Astrocyte of the spinal cord (primary cell): Measurements from ENCODE around the gene ZGPAT.

Source experiments
- DNase-seq: peaks from one replicate; pipeline ENCODE4 v3.0.0; 2011; ENCODE audit warnings: low read depth, low spot score
- H3K4me3 ChIP-seq: 2 replicates; pipeline ENCODE4 v1.5.1; 2011; ENCODE audit warnings: low read depth, mild to moderate bottlenecking, low read length, moderate library complexity
- in situ Hi-C: cut with HindIII; loops from 2 replicates; pipeline ENCODE4 v1.10.0; 2017; ENCODE audit warnings: low sequenced_read_pairs
- TF ChIP-seq, protein P1 (sequence below): IDR thresholded peaks from 2 replicates; pipeline ENCODE4 v1.5.1; 2012; ENCODE audit warnings: low read depth, mild to moderate bottlenecking, low read length, inconsistent platforms

The ZGPAT gene

DNA sequence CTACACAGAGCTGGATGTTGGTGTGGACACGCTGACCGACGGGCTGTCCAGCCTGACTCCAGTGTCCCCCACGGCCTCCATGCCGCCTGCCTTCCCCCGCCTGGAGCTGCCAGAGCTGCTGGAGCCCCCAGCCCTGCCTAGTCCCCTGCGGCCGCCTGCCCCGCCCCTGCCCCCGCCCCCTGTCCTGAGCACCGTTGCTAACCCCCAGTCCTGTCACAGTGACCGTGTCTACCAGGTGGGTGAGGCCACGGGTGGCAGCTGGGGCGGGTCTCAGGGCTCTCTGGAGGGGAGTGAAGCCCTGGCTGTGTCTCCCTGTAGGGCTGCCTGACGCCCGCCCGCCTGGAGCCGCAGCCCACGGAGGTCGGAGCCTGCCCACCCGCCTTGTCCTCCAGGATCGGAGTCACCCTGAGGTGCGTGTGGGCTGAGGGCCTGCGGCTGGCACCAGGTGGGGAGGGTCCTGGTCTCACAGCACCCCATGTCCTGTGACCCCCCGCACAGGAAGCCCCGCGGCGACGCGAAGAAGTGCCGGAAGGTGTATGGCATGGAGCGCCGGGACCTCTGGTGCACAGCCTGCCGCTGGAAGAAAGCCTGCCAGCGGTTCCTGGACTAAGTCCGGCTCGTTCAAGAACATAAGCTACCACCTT, 34.7 kb downstream of the ZGPAT start:
- in situ Hi-C loops, result no loop called here
- DNase-seq, result no peak
- H3K4me3 ChIP-seq, result no peak overlapping the region
- TF ChIP-seq, protein P1, sequence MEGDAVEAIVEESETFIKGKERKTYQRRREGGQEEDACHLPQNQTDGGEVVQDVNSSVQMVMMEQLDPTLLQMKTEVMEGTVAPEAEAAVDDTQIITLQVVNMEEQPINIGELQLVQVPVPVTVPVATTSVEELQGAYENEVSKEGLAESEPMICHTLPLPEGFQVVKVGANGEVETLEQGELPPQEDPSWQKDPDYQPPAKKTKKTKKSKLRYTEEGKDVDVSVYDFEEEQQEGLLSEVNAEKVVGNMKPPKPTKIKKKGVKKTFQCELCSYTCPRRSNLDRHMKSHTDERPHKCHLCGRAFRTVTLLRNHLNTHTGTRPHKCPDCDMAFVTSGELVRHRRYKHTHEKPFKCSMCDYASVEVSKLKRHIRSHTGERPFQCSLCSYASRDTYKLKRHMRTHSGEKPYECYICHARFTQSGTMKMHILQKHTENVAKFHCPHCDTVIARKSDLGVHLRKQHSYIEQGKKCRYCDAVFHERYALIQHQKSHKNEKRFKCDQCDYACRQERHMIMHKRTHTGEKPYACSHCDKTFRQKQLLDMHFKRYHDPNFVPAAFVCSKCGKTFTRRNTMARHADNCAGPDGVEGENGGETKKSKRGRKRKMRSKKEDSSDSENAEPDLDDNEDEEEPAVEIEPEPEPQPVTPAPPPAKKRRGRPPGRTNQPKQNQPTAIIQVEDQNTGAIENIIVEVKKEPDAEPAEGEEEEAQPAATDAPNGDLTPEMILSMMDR, result no peak

DNA sequence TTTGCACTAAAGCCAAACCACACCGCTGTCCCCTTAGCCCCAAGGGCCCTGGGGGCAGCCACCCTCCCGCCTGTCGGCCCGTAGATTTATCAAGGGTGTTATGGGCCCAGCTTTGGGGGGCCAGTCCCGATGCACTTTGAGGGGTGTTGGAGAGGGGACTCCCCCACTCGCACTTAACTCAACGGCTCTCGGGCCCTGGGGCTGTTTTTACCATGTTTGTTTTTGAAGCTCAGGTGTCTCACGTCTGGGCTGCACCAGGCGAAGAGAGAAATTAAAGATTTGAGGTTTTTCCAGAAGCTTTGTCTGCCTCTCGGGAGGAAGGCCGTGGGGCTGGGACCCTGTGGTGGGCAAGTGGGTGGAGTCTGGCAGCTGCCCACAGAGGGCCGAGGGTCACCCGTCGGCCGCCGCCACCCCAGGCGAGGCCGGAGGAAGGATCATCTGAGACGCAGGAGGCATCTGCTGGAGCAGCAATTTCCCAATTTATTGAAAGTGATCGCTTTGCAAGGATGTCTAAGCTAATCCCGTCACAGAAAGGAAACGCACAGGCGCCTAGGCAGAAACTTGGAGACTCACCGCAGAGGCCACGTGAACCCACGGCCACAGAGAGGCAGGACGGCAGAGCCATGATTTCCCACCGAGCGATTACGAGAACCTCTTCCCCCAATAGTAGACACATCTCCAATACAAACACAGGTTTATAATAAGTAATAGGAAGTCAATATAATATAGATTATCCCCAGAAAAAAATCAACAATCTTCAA, 35.6 kb downstream of the ZGPAT start:
- TF ChIP-seq, protein P1, result no peak
- in situ Hi-C loops, result no loop called here
- no peak overlapping the region for H3K4me3 ChIP-seq
- no peak for DNase-seq

DNA sequence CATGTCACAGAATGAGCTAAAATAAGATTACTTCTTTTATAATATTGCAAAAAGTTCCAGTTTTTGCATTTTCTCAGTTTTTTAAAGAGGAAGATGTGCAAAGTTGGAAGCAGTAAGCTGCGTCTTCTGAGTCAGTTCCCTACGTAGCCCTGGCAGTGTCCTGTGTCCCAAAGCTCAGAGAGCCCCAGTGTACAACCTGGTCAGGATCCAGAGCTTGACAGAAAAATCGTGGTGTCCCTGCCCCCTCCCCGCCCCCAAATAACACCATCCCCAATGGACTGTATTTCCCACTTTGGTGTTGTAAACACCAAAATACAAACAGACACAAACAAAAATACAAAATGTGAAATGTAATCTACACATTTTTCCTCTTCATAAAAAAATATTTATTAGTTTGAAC, 36.3 kb downstream of the ZGPAT start:
- in situ Hi-C loops, result no loop called here
- no peak overlapping the region for H3K4me3 ChIP-seq

DNA sequence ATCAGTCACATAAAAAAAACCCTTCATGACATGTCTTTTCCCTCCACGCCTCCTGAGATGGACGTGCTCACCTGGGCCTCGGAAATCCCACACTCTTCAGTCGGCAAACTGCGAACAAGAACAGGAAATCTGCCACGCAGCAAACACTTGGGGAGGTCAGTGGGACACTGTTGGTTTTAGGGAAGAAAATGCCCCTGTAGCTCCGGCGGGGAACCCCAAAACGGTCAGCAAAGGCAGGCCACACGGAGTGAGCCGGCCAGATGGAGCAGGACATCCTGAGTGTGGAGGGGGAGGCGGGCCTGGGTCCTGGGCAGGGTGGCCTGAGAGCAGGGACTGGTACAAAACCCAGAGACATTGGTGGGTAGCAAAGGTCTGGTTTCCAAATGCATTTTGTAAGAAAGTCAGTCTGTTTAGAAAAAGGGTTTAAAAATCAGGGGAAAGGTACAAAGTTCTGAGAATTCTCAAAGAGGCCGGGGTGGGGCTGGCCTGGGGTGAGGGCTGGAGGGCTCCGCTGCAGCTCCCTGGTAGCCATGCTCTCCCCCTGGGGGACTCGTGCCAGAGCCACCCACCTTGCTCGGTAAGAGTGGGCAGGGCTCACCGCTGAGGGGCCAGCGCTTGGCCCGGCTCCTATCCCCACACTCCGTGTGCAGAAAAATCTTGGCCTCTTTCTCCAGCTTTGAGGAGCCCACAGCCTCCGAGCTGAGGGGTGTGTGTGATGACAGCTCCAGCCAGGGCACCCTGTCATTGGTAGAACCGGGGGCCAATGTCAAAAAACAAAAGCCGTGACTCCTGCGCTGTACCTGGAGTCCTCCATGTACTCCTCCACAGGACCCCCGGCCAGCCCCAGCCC, 37.0 kb downstream of the ZGPAT start:
- in situ Hi-C loops, result no loop called here
- TF ChIP-seq, protein P1, result no peak
- no peak overlapping the region for H3K4me3 ChIP-seq
- DNase-seq, result no peak

More for the DNA sequence above, 36.3 kb downstream of the ZGPAT start:
- TF ChIP-seq, protein P1, result no peak
- DNase-seq, result no peak

DNA sequence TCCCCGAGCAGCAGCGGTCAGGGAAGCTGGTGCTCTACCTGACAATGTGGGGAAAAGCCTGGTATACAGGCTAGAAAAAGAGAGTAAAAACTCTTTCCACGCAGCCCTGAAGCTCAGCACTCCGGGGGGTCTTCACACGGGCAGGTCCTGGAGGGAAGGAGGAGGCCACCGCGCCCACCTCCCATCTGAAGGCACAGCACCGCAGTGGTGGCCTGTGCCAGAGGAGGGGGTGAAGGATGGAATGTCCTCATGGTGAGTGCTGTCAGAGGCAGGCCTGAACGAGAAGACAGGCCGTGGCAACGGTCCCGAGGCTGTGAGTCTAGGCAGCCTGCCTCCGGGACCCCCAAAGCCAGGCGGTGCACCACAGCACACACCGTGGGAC, 37.6 kb downstream of the ZGPAT start:
- TF ChIP-seq, protein P1, result no peak
- in situ Hi-C loops, result no loop called here

DNA sequence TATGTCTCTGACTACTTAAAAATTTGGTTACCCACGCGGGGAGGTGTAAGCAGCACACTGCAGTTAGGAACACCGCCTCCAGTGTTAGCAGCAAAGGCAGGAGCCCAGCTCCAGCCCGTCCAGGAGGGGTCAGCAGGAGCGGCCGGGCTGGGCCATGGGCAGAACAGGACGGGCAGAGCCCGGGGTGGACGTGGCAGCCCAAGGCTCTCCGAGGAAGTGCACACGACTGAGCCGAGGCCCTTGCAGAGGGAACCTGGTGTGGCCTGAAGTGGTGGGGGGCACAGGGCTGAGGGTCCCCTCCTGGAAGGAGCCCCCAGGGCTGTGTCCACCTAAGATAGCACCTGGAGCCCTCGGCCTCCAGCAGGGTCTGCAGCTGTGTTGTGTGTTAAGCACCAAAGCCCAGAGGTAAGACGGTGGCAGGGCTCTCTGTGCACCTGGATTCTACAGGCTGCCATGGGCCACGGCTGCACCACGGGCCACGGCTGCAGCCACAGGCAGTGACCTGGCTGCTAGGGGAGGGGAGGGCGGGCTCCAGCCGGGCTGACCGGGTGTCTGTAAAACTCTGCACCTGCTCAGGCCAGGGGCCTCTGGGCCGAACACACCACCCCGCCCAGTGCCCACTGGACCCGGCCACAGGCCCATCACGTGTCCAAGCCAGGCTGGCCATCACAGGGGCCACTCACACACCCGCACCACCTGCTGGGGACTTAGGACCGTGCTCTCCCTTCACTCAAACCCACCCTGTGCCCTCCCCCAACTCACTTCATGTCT, 38.3 kb downstream of the ZGPAT start:
- TF ChIP-seq, protein P1, result no peak
- no peak overlapping the region for H3K4me3 ChIP-seq
- DNase-seq, result no peak
- in situ Hi-C loops, result no loop called here

More for the DNA sequence above, 37.6 kb downstream of the ZGPAT start:
- DNase-seq, result no peak
- H3K4me3 ChIP-seq, result no peak overlapping the region
